ENCODE measurements around the gene TRAM2. TPM values are rescaled to one million over a fixed set of nuclear protein-coding genes. Genes with fewer than 3 reads are reported as not detected.

The TRAM2 gene
- total and polyA plus RNA-seq, 2 of the 8 experiments (the other 6 are each of a cell fraction or from before 2014, with no cell fraction given): 9.0 to 21.4 TPM

GRCh38 chr6:52522151-52522626 lies 54.7 kb downstream of the TRAM2 start:
- Histone ChIP-seq H4K8ac (ENCODE audit: extremely low read depth, insufficient read depth, low read length) (no peak overlapping the region), H3K36me3 (ENCODE audit: control insufficient read depth in 2 of 4, insufficient read depth in 4 of 4, low read length in 3 of 4) (no peaks in the 10 kb centered on the region), H3K14ac (ENCODE audit: insufficient read length) (no peak overlapping the region), H2BK12ac (ENCODE audit: low read depth, low read length) (peak overlapping the region; percentile 70), H3K4me3 (ENCODE audit: extremely low read depth in 1 of 4, insufficient read depth in 2 of 4, low read depth in 3 of 4, low read length in 4 of 4) (no peak overlapping the region), H2BK120ac (replicated peaks; ENCODE audit: low read depth, low read length) (no peak overlapping the region), H4K5ac (ENCODE audit: insufficient read length, low read depth, low read length) (no peak overlapping the region), H3K23ac (ENCODE audit: insufficient read length) (no peak overlapping the region), H3K4me1 (replicated peaks in 1 of 4; ENCODE audit: control insufficient read depth in 3 of 4, insufficient read depth in 4 of 4, low read length in 3 of 4) (peaks cover 7 to 18% (median 14%) of the 10 kb centered on the region in 4 experiments), H3K4me2 (ENCODE audit: insufficient read depth in 1 of 2, low read depth in 2 of 2, low read length in 2 of 2) (no peak overlapping the region), H4K91ac (replicated peaks; ENCODE audit: insufficient read length, low read length) (no peak overlapping the region), H2BK5ac (ENCODE audit: low read depth, low read length) (no peak overlapping the region), H2AFZ (ENCODE audit: low read length) (no peak overlapping the region), H2AK5ac (ENCODE audit: low read depth, low read length) (no peak overlapping the region), H4K20me1 (replicated peaks in 1 of 2; ENCODE audit: control insufficient read depth in 1 of 2, insufficient read depth in 2 of 2, low read length in 2 of 2) (peaks cover 0 to 3% of the 10 kb centered on the region in 2 experiments), H2BK20ac (ENCODE audit: low read length) (no peak overlapping the region), H3K27ac (ENCODE audit: low read depth, low read length) (no peak overlapping the region), H3K4ac (replicated peaks; ENCODE audit: insufficient read length, low read depth, low read length) (no peak overlapping the region), H3K23me2 (ENCODE audit: low read depth, low read length) (no peaks in the 10 kb centered on the region), H3K9me3 (ENCODE audit: insufficient read depth in 2 of 2, low read depth in 1 of 2, low read length in 1 of 2) (no peaks in the 10 kb centered on the region), H3K27me3 (replicated peaks in 1 of 4; ENCODE audit: control insufficient read depth in 3 of 4, extremely low read depth in 1 of 4, insufficient read depth in 3 of 4, low read length in 3 of 4) (no peaks in the 10 kb centered on the region), H3K79me2 (ENCODE audit: control insufficient read depth in 1 of 2, insufficient read depth in 2 of 2, low read length in 2 of 2) (no peaks in the 10 kb centered on the region; a peak in 1 of 4 replicates), H3K9ac (replicated peaks in 1 of 4; ENCODE audit: extremely low read depth in 1 of 4, low read depth in 3 of 4, low read length in 3 of 4) (0 out of 7 replicates have a peak overlapping the region, but pooled peaks of 2 of the 4 experiments have one; percentile 1 to 7), H3K18ac (ENCODE audit: extremely low read depth, low read length) (no peak overlapping the region), H2BK15ac (ENCODE audit: low read length) (no peak overlapping the region), H3K56ac (replicated peaks; ENCODE audit: insufficient read length, low read depth, low read length) (no peak overlapping the region), H3K79me1 (ENCODE audit: low read depth, low read length) (peaks cover 5% of the 10 kb centered on the region; the same call in 1 of the 2 replicates)
- WGBS, 2 experiments (ENCODE audit: extremely low coverage in 1 of 2, insufficient coverage in 1 of 2, insufficient read length in 1 of 2, insufficient replicate concordance in 2 of 2, low coverage in 1 of 2, low lambda C conversion rate in 2 of 2, missing lambda C conversion rate in 1 of 2): 93% methylated on average over 7 of the region's 7 CpGs; no CpG with 5 or more reads in 1 of the 2 experiments
- ChIA-PET POLR2A (ENCODE audit: partially characterized antibody) (no interaction called here), CTCF (ENCODE audit: partially characterized antibody) (interaction anchor here (0.6 to 1.5 kb wide), 3 partner anchors 23 to 76 kb away, joined by 3 to 4 read pairs (median 3); no protein-coding TSS in a partner anchor)
- DNase-seq (ENCODE audit: low read depth in 1 of 2, low spot score in 2 of 2) (no peak), FAIRE-seq (no peak)
- TF ChIP-seq NRF1 (IDR thresholded peaks at IDR 0.05; ENCODE audit: low read depth, low read length) (no peak), TBP (IDR thresholded peaks at IDR 0.05; ENCODE audit: low read depth, low read length) (no peak), SIRT6 (IDR thresholded peaks at IDR 0.05; ENCODE audit: low read length) (no peak), RFX5 (IDR thresholded peaks at IDR 0.05; ENCODE audit: borderline replicate concordance, low read depth, low read length) (no peak), FOSL1 (IDR thresholded peaks at IDR 0.05; ENCODE audit: insufficient read depth, low read depth, low read length) (no peak), RNF2 (IDR thresholded peaks at IDR 0.05; ENCODE audit: borderline replicate concordance, low read depth, low read length, missing control alignments, poor library complexity, severe bottlenecking) (no peak)
